ENCODE measurements around the gene PPM1M.

Gene PPM1M

GRCh38 chr3:52228266-52228665 lies 17.3 kb upstream of the PPM1M start:
- TF ChIP-seq CEBPB (IDR thresholded peaks at IDR 0.05) (no peak), EGR1 (IDR thresholded peaks at IDR 0.05) (0 out of 2 replicates have a peak, but pooled peaks have one; percentile 34), EP300 (IDR thresholded peaks at IDR 0.05; ENCODE audit: borderline replicate concordance) (no peak), NFIC (IDR thresholded peaks at IDR 0.05) (no peak)

- TF ChIP-seq TEAD4 (IDR thresholded peaks at IDR 0.05) (no peak), USF1 (IDR thresholded peaks at IDR 0.05) (no peak), NFIC (IDR thresholded peaks at IDR 0.05) (no peak), TCF12 (IDR thresholded peaks at IDR 0.05; ENCODE audit: low read depth) (no peak), CREB1 (IDR thresholded peaks at IDR 0.05; ENCODE audit: low read depth) (no peak), EP300 (IDR thresholded peaks at IDR 0.05; ENCODE audit: borderline replicate concordance) (no peak), FOXM1 (IDR thresholded peaks at IDR 0.05; ENCODE audit: borderline replicate concordance, low read depth) (no peak), ZBTB7A (IDR thresholded peaks at IDR 0.05; ENCODE audit: low read depth) (no peak), CEBPB (IDR thresholded peaks at IDR 0.05) (no peak), REST (IDR thresholded peaks at IDR 0.05; ENCODE audit: low read depth) (no peak)
Observed at GRCh38 chr3:52228751-52229291, 16.7 kb upstream of the PPM1M start.

GRCh38 chr3:52229656-52230055 lies 15.9 kb upstream of the PPM1M start:
- TF ChIP-seq TEAD4 (IDR thresholded peaks at IDR 0.05) (no peak), USF1 (IDR thresholded peaks at IDR 0.05) (no peak), MAX (IDR thresholded peaks at IDR 0.05) (no peak), ZBTB7A (IDR thresholded peaks at IDR 0.05; ENCODE audit: low read depth) (no peak), EP300 (IDR thresholded peaks at IDR 0.05; ENCODE audit: borderline replicate concordance) (no peak), CREB1 (IDR thresholded peaks at IDR 0.05; ENCODE audit: low read depth) (no peak), CEBPB (IDR thresholded peaks at IDR 0.05) (no peak), REST (IDR thresholded peaks at IDR 0.05; ENCODE audit: low read depth) (no peak), RAD21 (IDR thresholded peaks at IDR 0.05; ENCODE audit: low read depth) (no peak), NFIC (IDR thresholded peaks at IDR 0.05) (no peak), EGR1 (IDR thresholded peaks at IDR 0.05) (no peak), FOXM1 (IDR thresholded peaks at IDR 0.05; ENCODE audit: borderline replicate concordance, low read depth) (no peak)

- TF ChIP-seq TAF1 (IDR thresholded peaks at IDR 0.05; ENCODE audit: low read depth) (no peak), USF1 (IDR thresholded peaks at IDR 0.05) (no peak), EGR1 (IDR thresholded peaks at IDR 0.05) (no peak), NFIC (IDR thresholded peaks at IDR 0.05) (no peak)
Observed at GRCh38 chr3:52230461-52230860, 15.1 kb upstream of the PPM1M start.

GRCh38 chr3:52230889-52231499 lies 14.6 kb upstream of the PPM1M start:
- TF ChIP-seq ZBTB7A (IDR thresholded peaks at IDR 0.05; ENCODE audit: low read depth) (no peak), FOXM1 (IDR thresholded peaks at IDR 0.05; ENCODE audit: borderline replicate concordance, low read depth) (no peak), YY1 (IDR thresholded peaks at IDR 0.05; ENCODE audit: low read depth) (no peak)

- TF ChIP-seq CREB1 (IDR thresholded peaks at IDR 0.05; ENCODE audit: low read depth) = no peak
- TF ChIP-seq MAX (IDR thresholded peaks at IDR 0.05) = 0 out of 2 replicates have a peak, but pooled peaks have one; percentile 19
- no peak for TF ChIP-seq USF1 (IDR thresholded peaks at IDR 0.05)
- TF ChIP-seq TEAD4 (IDR thresholded peaks at IDR 0.05) = no peak
- no peak for TF ChIP-seq CEBPB (IDR thresholded peaks at IDR 0.05)
- no peak for TF ChIP-seq TAF1 (IDR thresholded peaks at IDR 0.05; ENCODE audit: low read depth)
- TF ChIP-seq REST (IDR thresholded peaks at IDR 0.05; ENCODE audit: low read depth) = no peak
- peak; percentile 76 for TF ChIP-seq RAD21 (IDR thresholded peaks at IDR 0.05; ENCODE audit: low read depth)
- TF ChIP-seq EP300 (IDR thresholded peaks at IDR 0.05; ENCODE audit: borderline replicate concordance) = no peak
- no peak for TF ChIP-seq FOXM1 (IDR thresholded peaks at IDR 0.05; ENCODE audit: borderline replicate concordance, low read depth)
- TF ChIP-seq EGR1 (IDR thresholded peaks at IDR 0.05) = no peak
- peak; percentile 37; the same call in 1 of the 2 replicates for TF ChIP-seq TCF12 (IDR thresholded peaks at IDR 0.05; ENCODE audit: low read depth)
- TF ChIP-seq YY1 (IDR thresholded peaks at IDR 0.05; ENCODE audit: low read depth) = no peak
- TF ChIP-seq ZBTB7A (IDR thresholded peaks at IDR 0.05; ENCODE audit: low read depth) = 0 out of 2 replicates have a peak, but pooled peaks have one; percentile 37
- TF ChIP-seq NFIC (IDR thresholded peaks at IDR 0.05) = peak; percentile 93
Observed at GRCh38 chr3:52231502-52232278, 13.9 kb upstream of the PPM1M start.

All from Ishikawa (cell line).